ENCODE results near the gene GOLGA6L2. TPM values are rescaled to one million over a fixed set of nuclear protein-coding genes. Genes with fewer than 3 reads are reported as not detected.
"Not testable (repeated sequence)": the region's sequence is repeated elsewhere in the genome, so short reads cannot be mapped to it uniquely, and the experiment has no call there.

Gene GOLGA6L2
- total RNA-seq, 1 experiment from 2014 or later, result not detected

- not testable (repeated sequence) for H3K27me3 ChIP-seq (replicated peaks); H3K27ac ChIP-seq; DNase-seq (ENCODE audit: low read depth in 1 of 2, low spot score in 2 of 2); H3K4me1 ChIP-seq (replicated peaks); H3K36me3 ChIP-seq; H3K9me3 ChIP-seq (replicated peaks); H3K4me3 ChIP-seq
Observed at GRCh38 chr15:23415866-23416265, 31.2 kb downstream of the GOLGA6L2 start.

DNA sequence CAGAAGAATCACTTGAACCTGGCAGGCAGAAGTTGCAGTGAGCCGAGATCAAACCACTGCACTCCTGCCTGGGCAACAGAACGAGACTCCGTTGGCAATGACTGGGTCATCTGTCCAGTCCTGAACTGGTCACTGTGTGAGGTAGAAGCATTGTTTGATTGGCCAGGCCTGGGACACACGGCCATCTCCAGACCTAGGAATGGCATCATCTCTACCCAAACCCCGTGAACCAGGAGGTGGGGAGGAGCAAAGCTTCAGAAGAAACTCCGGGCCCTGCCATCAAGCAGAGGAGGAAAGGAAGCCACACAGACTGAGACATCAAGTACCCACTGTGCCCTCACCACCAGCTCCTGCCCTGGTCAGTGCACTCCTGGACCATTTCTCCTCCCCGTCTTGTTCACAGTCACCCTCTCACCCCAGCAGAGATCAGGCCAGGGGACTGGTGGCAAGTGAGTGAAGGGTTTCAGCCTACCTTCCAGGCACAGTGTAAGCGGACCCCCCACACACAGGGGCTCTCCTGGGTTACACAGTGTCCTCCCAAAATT is 31.6 kb downstream of the GOLGA6L2 start:
- H3K4me3 ChIP-seq, result no peak overlapping the region
- no peak for DNase-seq (ENCODE audit: low read depth in 1 of 2, low spot score in 2 of 2)
- no peaks in the 10 kb centered on the region for H3K4me1 ChIP-seq (replicated peaks)
- no peaks in the 10 kb centered on the region for H3K36me3 ChIP-seq
- no peak overlapping the region for H3K27ac ChIP-seq
- no peaks in the 10 kb centered on the region for H3K27me3 ChIP-seq (replicated peaks)
- no peaks in the 10 kb centered on the region for H3K9me3 ChIP-seq (replicated peaks)

GRCh38 chr15:23412881-23413600 is 34.0 kb downstream of the GOLGA6L2 start:
- not testable (repeated sequence) for DNase-seq (ENCODE audit: low read depth in 1 of 2, low spot score in 2 of 2); H3K27me3 ChIP-seq (replicated peaks); H3K9me3 ChIP-seq (replicated peaks); H3K4me1 ChIP-seq (replicated peaks); H3K27ac ChIP-seq; H3K36me3 ChIP-seq; H3K4me3 ChIP-seq

DNA sequence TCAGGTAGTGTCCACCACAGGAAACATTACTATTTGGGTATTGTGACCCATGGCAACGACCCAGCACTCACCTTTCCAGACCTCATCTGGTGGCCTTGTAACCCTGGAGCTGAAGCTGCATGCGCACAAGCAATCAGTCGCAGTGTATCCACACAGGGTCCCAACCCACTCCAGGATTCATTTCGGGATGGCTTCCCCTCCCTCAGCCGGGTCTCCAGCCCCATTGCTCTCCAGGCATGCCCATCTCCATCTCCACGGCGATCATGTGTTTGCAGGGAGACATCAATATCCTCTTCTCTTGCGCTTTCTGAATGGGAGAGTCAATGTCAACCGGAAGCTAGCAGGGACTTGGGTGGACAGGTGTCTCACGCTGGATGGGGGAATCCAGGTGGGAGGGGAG is 35.2 kb downstream of the GOLGA6L2 start:
- H3K27ac ChIP-seq, result no peak overlapping the region
- no peak for DNase-seq (ENCODE audit: low read depth in 1 of 2, low spot score in 2 of 2)
- H3K27me3 ChIP-seq (replicated peaks), result no peaks in the 10 kb centered on the region
- no peaks in the 10 kb centered on the region for H3K4me1 ChIP-seq (replicated peaks)
- no peaks in the 10 kb centered on the region for H3K9me3 ChIP-seq (replicated peaks)
- no peak overlapping the region for H3K4me3 ChIP-seq
- H3K36me3 ChIP-seq, result no peaks in the 10 kb centered on the region

- H3K27ac ChIP-seq, result no peak overlapping the region
- no peaks in the 10 kb centered on the region for H3K9me3 ChIP-seq (replicated peaks)
- H3K4me3 ChIP-seq, result no peak overlapping the region
- DNase-seq (ENCODE audit: low read depth in 1 of 2, low spot score in 2 of 2), result no peak
- no peaks in the 10 kb centered on the region for H3K36me3 ChIP-seq
- no peaks in the 10 kb centered on the region for H3K27me3 ChIP-seq (replicated peaks)
- H3K4me1 ChIP-seq (replicated peaks), result no peaks in the 10 kb centered on the region
Observed at GRCh38 chr15:23403550-23403949, 43.5 kb downstream of the GOLGA6L2 start.

GRCh38 chr15:23402544-23402943 is 44.5 kb downstream of the GOLGA6L2 start:
- Histone ChIP-seq H3K27ac (no peak overlapping the region), H3K9me3 (replicated peaks) (no peaks in the 10 kb centered on the region), H3K4me1 (replicated peaks) (no peaks in the 10 kb centered on the region), H3K36me3 (no peaks in the 10 kb centered on the region), H3K4me3 (no peak overlapping the region), H3K27me3 (replicated peaks) (no peaks in the 10 kb centered on the region)
- DNase-seq (ENCODE audit: low read depth in 1 of 2, low spot score in 2 of 2), result no peak

DNA sequence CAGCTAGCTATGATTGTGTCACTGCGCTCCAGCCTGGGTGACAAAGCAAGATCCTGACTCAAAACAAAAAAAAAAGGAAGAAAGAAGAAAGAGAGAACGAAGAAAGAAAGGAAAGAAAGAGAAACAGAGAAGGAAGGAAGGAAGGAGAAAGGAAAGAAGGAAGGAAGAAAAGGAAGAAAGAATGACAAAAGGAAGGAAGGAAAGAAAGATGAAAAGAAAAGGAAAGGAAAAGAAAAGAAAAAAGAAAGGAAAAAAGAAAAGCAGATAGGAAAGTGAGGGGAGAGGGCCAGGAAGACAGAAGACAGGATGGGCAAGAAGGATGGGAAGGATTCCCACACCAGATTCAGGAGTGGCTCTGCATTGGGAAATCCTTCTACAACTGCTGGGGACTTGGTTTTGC is 44.9 kb downstream of the GOLGA6L2 start:
- DNase-seq (ENCODE audit: low read depth in 1 of 2, low spot score in 2 of 2), result no peak
- H3K36me3 ChIP-seq, result no peaks in the 10 kb centered on the region
- H3K9me3 ChIP-seq (replicated peaks), result no peaks in the 10 kb centered on the region
- no peak overlapping the region for H3K4me3 ChIP-seq
- no peaks in the 10 kb centered on the region for H3K27me3 ChIP-seq (replicated peaks)
- H3K27ac ChIP-seq, result no peak overlapping the region
- H3K4me1 ChIP-seq (replicated peaks), result no peaks in the 10 kb centered on the region

GRCh38 chr15:23401627-23402026 is 45.4 kb downstream of the GOLGA6L2 start:
- Histone ChIP-seq H3K27ac (no peak overlapping the region), H3K4me1 (replicated peaks) (no peaks in the 10 kb centered on the region), H3K4me3 (no peak overlapping the region), H3K27me3 (replicated peaks) (no peaks in the 10 kb centered on the region), H3K9me3 (replicated peaks) (no peaks in the 10 kb centered on the region), H3K36me3 (no peaks in the 10 kb centered on the region)
- DNase-seq (ENCODE audit: low read depth in 1 of 2, low spot score in 2 of 2), result no peak

GRCh38 chr15:23399207-23399606 is 47.8 kb downstream of the GOLGA6L2 start:
- not testable (repeated sequence) for H3K4me1 ChIP-seq (replicated peaks); H3K27me3 ChIP-seq (replicated peaks); H3K27ac ChIP-seq; H3K4me3 ChIP-seq; DNase-seq (ENCODE audit: low read depth in 1 of 2, low spot score in 2 of 2); H3K36me3 ChIP-seq; H3K9me3 ChIP-seq (replicated peaks)

GRCh38 chr15:23398357-23398756 is 48.7 kb downstream of the GOLGA6L2 start:
- H3K27me3 ChIP-seq (replicated peaks); H3K27ac ChIP-seq; H3K4me3 ChIP-seq; H3K9me3 ChIP-seq (replicated peaks); DNase-seq (ENCODE audit: low read depth in 1 of 2, low spot score in 2 of 2); H3K36me3 ChIP-seq; H3K4me1 ChIP-seq (replicated peaks): not testable (repeated sequence)

- no peak for DNase-seq (ENCODE audit: low read depth in 1 of 2, low spot score in 2 of 2)
- no peaks in the 10 kb centered on the region for H3K36me3 ChIP-seq
- no peaks in the 10 kb centered on the region for H3K9me3 ChIP-seq (replicated peaks)
- H3K4me1 ChIP-seq (replicated peaks), result no peaks in the 10 kb centered on the region
- no peak overlapping the region for H3K27ac ChIP-seq
- no peak overlapping the region for H3K4me3 ChIP-seq
- H3K27me3 ChIP-seq (replicated peaks), result no peaks in the 10 kb centered on the region
Observed at GRCh38 chr15:23397779-23398178, 49.3 kb downstream of the GOLGA6L2 start.

- no peaks in the 10 kb centered on the region for H3K27me3 ChIP-seq (replicated peaks)
- no peak for DNase-seq (ENCODE audit: low read depth in 1 of 2, low spot score in 2 of 2)
- no peak overlapping the region for H3K27ac ChIP-seq
Observed at GRCh38 chr15:23395832-23396231, 51.2 kb downstream of the GOLGA6L2 start.

GRCh38 chr15:23395030-23395692 is 51.9 kb downstream of the GOLGA6L2 start:
- H3K27ac ChIP-seq, result no peak overlapping the region
- H3K36me3 ChIP-seq, result no peaks in the 10 kb centered on the region
- no peaks in the 10 kb centered on the region for H3K9me3 ChIP-seq (replicated peaks)
- no peak for DNase-seq (ENCODE audit: low read depth in 1 of 2, low spot score in 2 of 2)
- H3K4me3 ChIP-seq, result no peak overlapping the region
- H3K27me3 ChIP-seq (replicated peaks), result no peaks in the 10 kb centered on the region
- H3K4me1 ChIP-seq (replicated peaks), result no peaks in the 10 kb centered on the region

More at GRCh38 chr15:23395832-23396231, 51.2 kb downstream of the GOLGA6L2 start:
- Histone ChIP-seq H3K4me1 (replicated peaks) (no peaks in the 10 kb centered on the region), H3K9me3 (replicated peaks) (no peaks in the 10 kb centered on the region), H3K4me3 (no peak overlapping the region), H3K36me3 (no peaks in the 10 kb centered on the region)

Measured in SJSA1 (cell line).